H1 (cell line): ENCODE results near the gene PLB1. TPM values are rescaled to one million over a fixed set of nuclear protein-coding genes. Genes with fewer than 3 reads are reported as not detected.

Source experiments
- CTCF ChIA-PET: fragments of 300-600 bp; sonication (Branson Sonifier 250); formaldehyde crosslinking; loops from one replicate; lab custom pipeline; 2021; ENCODE audit not compliant: partially characterized antibody; lab: Charles Lee
- POLR2A ChIA-PET: fragments of 300-600 bp; sonication (Branson Sonifier 250); formaldehyde crosslinking; loops from one replicate; lab custom pipeline; 2021; ENCODE audit warnings: inconsistent platforms; ENCODE audit not compliant: partially characterized antibody; lab: Charles Lee
- DNase-seq, 2 experiments: peaks; one replicate each; pipeline versions ENCODE4 v3.0.0 to v3.0.0-alpha.2; 2010 to 2022; ENCODE audit warnings: low spot score in 2 of 2, low read depth in 1 of 2, mixed read lengths in 1 of 2
- FAIRE-seq: peaks from 2 replicates; lab custom pipeline; 2011; peaks lifted over from hg19 to GRCh38; lab: Jason Lieb, UNC
- H2AFZ ChIP-seq: 2 replicates; pipeline ENCODE4 v1.8.1; 2012; ENCODE audit warnings: low read length, inconsistent platforms
- H2AK5ac ChIP-seq: 2 replicates; pipeline ENCODE4 v1.6.1; 2013; ENCODE audit warnings: low read depth, low read length
- H2BK120ac ChIP-seq: replicated peaks from 2 replicates; pipeline ENCODE3; 2013; ENCODE audit warnings: low read depth, low read length, inconsistent platforms
- H2BK12ac ChIP-seq: 2 replicates; pipeline ENCODE4 v1.6.1; 2013; ENCODE audit warnings: low read depth, low read length
- H2BK15ac ChIP-seq: 2 replicates; pipeline ENCODE4 v1.6.1; 2013; ENCODE audit warnings: low read length
- H2BK20ac ChIP-seq: 2 replicates; pipeline ENCODE4 v1.6.1; 2013; ENCODE audit warnings: low read length
- H2BK5ac ChIP-seq: 2 replicates; pipeline ENCODE4 v1.6.1; 2013; ENCODE audit warnings: low read depth, low read length
- H3K14ac ChIP-seq: 2 replicates; pipeline ENCODE4 v1.6.1; 2013; ENCODE audit warnings: inconsistent platforms; ENCODE audit not compliant: insufficient read length
- H3K18ac ChIP-seq: 2 replicates; pipeline ENCODE4 v1.6.1; 2013; ENCODE audit warnings: low read length; ENCODE audit errors: extremely low read depth
- H3K23ac ChIP-seq: 2 replicates; pipeline ENCODE4 v1.6.1; 2013; ENCODE audit warnings: inconsistent platforms; ENCODE audit not compliant: insufficient read length
- H3K23me2 ChIP-seq: 2 replicates; pipeline ENCODE4 v1.6.1; 2013; ENCODE audit warnings: low read depth, low read length
- H3K27ac ChIP-seq: 2 replicates; pipeline ENCODE4 v1.6.1; 2011; ENCODE audit warnings: low read depth, low read length, inconsistent platforms
- H3K27me3 ChIP-seq, 4 experiments: replicated peaks in 1 of 4; 1 replicate in 1 of 4; 2 replicates in 3 of 4; pipeline versions ENCODE4 v1.6.1 to v1.8.1; 2011 to 2013; ENCODE audit warnings: low read length in 3 of 4, mild to moderate bottlenecking in 3 of 4, inconsistent platforms in 2 of 4, mixed read lengths in 2 of 4, moderate library complexity in 1 of 4; ENCODE audit not compliant: control insufficient read depth in 3 of 4, insufficient read depth in 3 of 4; ENCODE audit errors: extremely low read depth in 1 of 4
- H3K36me3 ChIP-seq, 4 experiments: 2 replicates each; pipeline versions ENCODE4 v1.6.1 to v1.8.1; 2011 to 2013; ENCODE audit warnings: mild to moderate bottlenecking in 4 of 4, low read length in 3 of 4, moderate library complexity in 2 of 4, control low read depth in 1 of 4, inconsistent platforms in 1 of 4; ENCODE audit not compliant: insufficient read depth in 4 of 4, control insufficient read depth in 2 of 4
- H3K4ac ChIP-seq: replicated peaks from 2 replicates; pipeline ENCODE3; 2013; ENCODE audit warnings: low read length, low read depth, mixed read lengths, inconsistent platforms; ENCODE audit not compliant: insufficient read length
- H3K4me1 ChIP-seq, 4 experiments: replicated peaks in 1 of 4; 1 replicate in 1 of 4; 2 replicates in 3 of 4; pipeline versions ENCODE4 v1.6.1 to v1.8.1; 2011 to 2013; ENCODE audit warnings: low read length in 3 of 4, inconsistent platforms in 2 of 4, mixed read lengths in 1 of 4; ENCODE audit not compliant: insufficient read depth in 4 of 4, control insufficient read depth in 3 of 4
- H3K4me2 ChIP-seq, 2 experiments: 2 replicates each; pipeline versions ENCODE4 v1.6.1 to v1.8.1; 2011 to 2013; ENCODE audit warnings: low read depth in 2 of 2, low read length in 2 of 2, control low read depth in 1 of 2, inconsistent platforms in 1 of 2, mild to moderate bottlenecking in 1 of 2; ENCODE audit not compliant: insufficient read depth in 1 of 2
- H3K4me3 ChIP-seq, 4 experiments: fragments of 200-600, 300-600 bp in 1 of 4; sonication (generic), shearing (Covaris generic), sonication (Bioruptor Twin) in 1 of 4; 2 replicates each; pipeline versions ENCODE4 v1.5.1 to v1.8.1; 2011 to 2016; ENCODE audit warnings: low read length in 4 of 4, low read depth in 3 of 4, control low read depth in 2 of 4, inconsistent platforms in 2 of 4, mild to moderate bottlenecking in 2 of 4, mixed read lengths in 1 of 4, moderate library complexity in 1 of 4; ENCODE audit not compliant: insufficient read depth in 2 of 4; ENCODE audit errors: extremely low read depth in 1 of 4
- H3K56ac ChIP-seq: replicated peaks from 2 replicates; pipeline ENCODE3; 2013; ENCODE audit warnings: low read depth, mild to moderate bottlenecking, mixed read lengths, low read length, inconsistent platforms; ENCODE audit not compliant: insufficient read length
- H3K79me1 ChIP-seq: 2 replicates; pipeline ENCODE4 v1.6.1; 2013; ENCODE audit warnings: low read depth, low read length, control low read depth
- H3K79me2 ChIP-seq, 2 experiments: 2 replicates each; pipeline versions ENCODE4 v1.6.1 to v1.8.1; 2012 to 2013; ENCODE audit warnings: low read length in 2 of 2, mild to moderate bottlenecking in 2 of 2, inconsistent platforms in 1 of 2; ENCODE audit not compliant: insufficient read depth in 2 of 2, control insufficient read depth in 1 of 2
- H3K9ac ChIP-seq, 4 experiments: replicated peaks in 1 of 4; 1 replicate in 1 of 4; 2 replicates in 3 of 4; pipeline versions ENCODE4 v1.6.1 to v1.8.1; 2011 to 2013; ENCODE audit warnings: low read depth in 3 of 4, low read length in 3 of 4, control low read depth in 2 of 4, mild to moderate bottlenecking in 2 of 4, moderate library complexity in 2 of 4, inconsistent platforms in 1 of 4; ENCODE audit errors: extremely low read depth in 1 of 4
- H3K9me3 ChIP-seq, 2 experiments: 2 replicates each; pipeline versions ENCODE4 v1.6.1 to v1.8.1; 2012 to 2013; ENCODE audit warnings: mild to moderate bottlenecking in 2 of 2, moderate library complexity in 2 of 2, control low read depth in 1 of 2, inconsistent platforms in 1 of 2, low read depth in 1 of 2, low read length in 1 of 2, mixed read lengths in 1 of 2; ENCODE audit not compliant: insufficient read depth in 2 of 2
- H4K20me1 ChIP-seq, 2 experiments: replicated peaks in 1 of 2; 2 replicates each; pipeline versions ENCODE3 to v1.8.1; 2011 to 2013; ENCODE audit warnings: inconsistent platforms in 2 of 2, low read length in 2 of 2, mild to moderate bottlenecking in 1 of 2; ENCODE audit not compliant: insufficient read depth in 2 of 2, control insufficient read depth in 1 of 2
- H4K5ac ChIP-seq: 2 replicates; pipeline ENCODE4 v1.6.1; 2013; ENCODE audit warnings: low read length, low read depth, mixed read lengths, inconsistent platforms; ENCODE audit not compliant: insufficient read length
- H4K8ac ChIP-seq: 2 replicates; pipeline ENCODE4 v1.8.0; 2013; ENCODE audit warnings: mild to moderate bottlenecking, moderate library complexity, low read length, inconsistent platforms; ENCODE audit not compliant: insufficient read depth; ENCODE audit errors: extremely low read depth
- H4K91ac ChIP-seq: replicated peaks from 2 replicates; pipeline ENCODE3; 2013; ENCODE audit warnings: low read length, mixed read lengths, inconsistent platforms; ENCODE audit not compliant: insufficient read length
- ASH2L ChIP-seq: fragments of 200-600, 300-600 bp; sonication (generic); IDR thresholded peaks from one replicate; pipeline ENCODE4 v1.7.1; 2017; ENCODE audit warnings: low read length
- FOSL1 ChIP-seq: IDR thresholded peaks from 2 replicates; pipeline ENCODE4 v1.6.1; 2011; ENCODE audit warnings: mild to moderate bottlenecking, low read depth, low read length, moderate library complexity; ENCODE audit not compliant: insufficient read depth
- JUND ChIP-seq: IDR thresholded peaks from 2 replicates; pipeline ENCODE4 v1.6.1; 2011; ENCODE audit warnings: mild to moderate bottlenecking, improper control_type of control experiment, low read length
- PHF8 ChIP-seq: fragments of 200-600 bp; sonication (generic); conservative IDR thresholded peaks from 2 replicates; pipeline ENCODE4 v1.7.1; 2012; ENCODE audit warnings: low read depth, mild to moderate bottlenecking, inconsistent platforms, low read length, moderate library complexity
- SAP30 ChIP-seq: fragments of 300-600 bp; sonication (generic); IDR thresholded peaks from 2 replicates; pipeline ENCODE4 v1.7.1; 2012; ENCODE audit warnings: low read length, moderate library complexity, mild to moderate bottlenecking, inconsistent platforms; ENCODE audit not compliant: insufficient read depth, insufficient replicate concordance
- SP2 ChIP-seq: IDR thresholded peaks from 2 replicates; pipeline ENCODE4 v1.6.1; 2012; ENCODE audit warnings: mild to moderate bottlenecking, low read length, inconsistent platforms
- TCF12 ChIP-seq: IDR thresholded peaks from 2 replicates; pipeline ENCODE4 v1.6.1; 2011; ENCODE audit warnings: low read depth, mild to moderate bottlenecking, low read length
- WGBS, 2 experiments: shearing (Covaris generic) in 1 of 2; methylation state at CpG; one replicate each; pipeline versions ENCODE4 v1.1.6 to v1.1.7; 2013 to 2015; ENCODE audit warnings: low lambda C conversion rate in 2 of 2, mixed read lengths in 2 of 2, inconsistent platforms in 1 of 2, low coverage in 1 of 2, missing lambda C conversion rate in 1 of 2; ENCODE audit not compliant: insufficient replicate concordance in 2 of 2, insufficient coverage in 1 of 2, insufficient read length in 1 of 2; ENCODE audit errors: extremely low coverage in 1 of 2, missing lambda C conversion rate in 1 of 2; 5-methylcytosine and 5-hydroxymethylcytosine counted together
- polyA plus RNA-seq, 7 experiments: library from polyadenylated mRNA; depleted of rRNA in 3 of 7; stranded (reverse) in 5 of 7; unstranded in 2 of 7; fragments of >200 nt in 5 of 7; fragments of 200-250 nt in 2 of 7; gene quantifications; 1 replicate in 5 of 7; 2 replicates in 1 of 7; 4 replicates in 1 of 7; pipeline versions ENCODE4 v1.2.1 to v1.2.3, GENCODE V29; 2011 to 2013; ENCODE audit warnings: missing spikeins in 2 of 7, mixed read lengths in 2 of 7
- total RNA-seq: library from RNA; stranded (reverse); fragmentation: NEBNext Ultra II Directional; extraction: Animal tissue kit (Norgen Biotek cat#: 25700); gene quantifications from 2 replicates; pipeline ENCODE4 v1.2.1, GENCODE V29; 2021
- TF ChIP-seq, protein P1 (sequence below), 3 experiments: IDR thresholded peaks; 1 replicate in 2 of 3; 2 replicates in 1 of 3; pipeline versions ENCODE4 v1.5.1 to v1.6.1; 2011; ENCODE audit warnings: low read length in 3 of 3, mild to moderate bottlenecking in 3 of 3, inconsistent platforms in 2 of 3, low read depth in 1 of 3, moderate library complexity in 1 of 3; ENCODE audit not compliant: insufficient read depth in 1 of 3; ENCODE audit errors: control extremely low read depth in 1 of 3
- TF ChIP-seq, protein P2 (sequence below): IDR thresholded peaks from 2 replicates; pipeline ENCODE4 v1.6.1; 2011; ENCODE audit warnings: low read length, improper control_type of control experiment

The PLB1 gene
- total and polyA plus RNA-seq, 2 of the 8 experiments (the other 6 are each of a cell fraction or from before 2014, with no cell fraction given): 0.20 to 0.36 TPM

DNA sequence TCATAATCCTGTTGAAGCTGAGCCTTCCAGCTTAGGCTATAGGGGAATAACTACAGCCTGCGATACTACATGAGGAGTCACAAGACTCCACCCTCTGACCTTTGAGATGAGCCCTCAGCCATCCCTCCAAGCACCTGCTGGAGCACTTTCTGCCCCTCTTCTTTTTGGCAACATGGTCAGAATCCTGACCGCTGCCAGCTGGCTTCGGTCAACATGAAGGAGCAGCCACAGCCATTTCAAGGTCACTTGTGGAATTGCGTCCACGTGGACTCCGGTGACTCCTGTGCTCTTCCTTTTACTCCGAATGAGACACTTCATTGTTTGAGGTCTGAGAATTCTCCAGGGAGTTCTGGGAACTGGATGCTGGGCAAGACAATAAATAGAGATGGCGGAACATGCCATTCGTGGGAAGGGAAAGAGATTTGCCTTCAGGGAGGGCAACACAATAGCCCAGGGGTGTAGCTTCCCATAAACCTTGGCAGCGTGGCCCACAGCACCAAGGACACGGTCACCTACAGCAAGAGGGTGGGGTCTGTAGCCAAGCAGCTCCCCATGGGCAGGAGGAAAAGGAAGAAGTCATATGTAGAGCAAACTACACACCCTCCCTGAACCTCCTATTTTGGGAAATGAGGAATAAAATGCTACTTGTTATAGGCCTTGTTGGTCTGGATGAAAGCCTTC lies 182.5 kb downstream of the PLB1 start:
- H4K91ac ChIP-seq: no peak overlapping the region
- no peak overlapping the region for H2BK15ac ChIP-seq
- H2AFZ ChIP-seq: no peak overlapping the region
- no peak overlapping the region for H3K18ac ChIP-seq
- no peaks in the 10 kb centered on the region for H3K27me3 ChIP-seq
- no peak overlapping the region for H2BK12ac ChIP-seq
- no peak overlapping the region for H2AK5ac ChIP-seq
- H4K8ac ChIP-seq: peak overlapping the region; percentile 17; the same call in 1 of the 2 replicates
- TF ChIP-seq SAP30 (no peak), JUND (no peak), ASH2L (no peak), FOSL1 (no peak), PHF8 (no peak), SP2 (no peak), TCF12 (no peak)
- TF ChIP-seq, protein P1, sequence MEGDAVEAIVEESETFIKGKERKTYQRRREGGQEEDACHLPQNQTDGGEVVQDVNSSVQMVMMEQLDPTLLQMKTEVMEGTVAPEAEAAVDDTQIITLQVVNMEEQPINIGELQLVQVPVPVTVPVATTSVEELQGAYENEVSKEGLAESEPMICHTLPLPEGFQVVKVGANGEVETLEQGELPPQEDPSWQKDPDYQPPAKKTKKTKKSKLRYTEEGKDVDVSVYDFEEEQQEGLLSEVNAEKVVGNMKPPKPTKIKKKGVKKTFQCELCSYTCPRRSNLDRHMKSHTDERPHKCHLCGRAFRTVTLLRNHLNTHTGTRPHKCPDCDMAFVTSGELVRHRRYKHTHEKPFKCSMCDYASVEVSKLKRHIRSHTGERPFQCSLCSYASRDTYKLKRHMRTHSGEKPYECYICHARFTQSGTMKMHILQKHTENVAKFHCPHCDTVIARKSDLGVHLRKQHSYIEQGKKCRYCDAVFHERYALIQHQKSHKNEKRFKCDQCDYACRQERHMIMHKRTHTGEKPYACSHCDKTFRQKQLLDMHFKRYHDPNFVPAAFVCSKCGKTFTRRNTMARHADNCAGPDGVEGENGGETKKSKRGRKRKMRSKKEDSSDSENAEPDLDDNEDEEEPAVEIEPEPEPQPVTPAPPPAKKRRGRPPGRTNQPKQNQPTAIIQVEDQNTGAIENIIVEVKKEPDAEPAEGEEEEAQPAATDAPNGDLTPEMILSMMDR (IDR thresholded peaks at IDR 0.05; ENCODE audit: control extremely low read depth in 1 of 3, insufficient read depth in 1 of 3, low read depth in 1 of 3, low read length in 3 of 3): no peak
- TF ChIP-seq, protein P2, sequence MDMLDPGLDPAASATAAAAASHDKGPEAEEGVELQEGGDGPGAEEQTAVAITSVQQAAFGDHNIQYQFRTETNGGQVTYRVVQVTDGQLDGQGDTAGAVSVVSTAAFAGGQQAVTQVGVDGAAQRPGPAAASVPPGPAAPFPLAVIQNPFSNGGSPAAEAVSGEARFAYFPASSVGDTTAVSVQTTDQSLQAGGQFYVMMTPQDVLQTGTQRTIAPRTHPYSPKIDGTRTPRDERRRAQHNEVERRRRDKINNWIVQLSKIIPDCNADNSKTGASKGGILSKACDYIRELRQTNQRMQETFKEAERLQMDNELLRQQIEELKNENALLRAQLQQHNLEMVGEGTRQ: no peak
- no peak overlapping the region for H3K14ac ChIP-seq
- H3K4me1 ChIP-seq: peaks cover 9 to 14% (median 10%) of the 10 kb centered on the region in 4 experiments
- no peak overlapping the region for H2BK20ac ChIP-seq
- H3K27ac ChIP-seq: no peak overlapping the region
- no peaks in the 10 kb centered on the region for H3K79me2 ChIP-seq
- no peaks in the 10 kb centered on the region for H4K20me1 ChIP-seq
- no peaks in the 10 kb centered on the region for H3K79me1 ChIP-seq
- no peaks in the 10 kb centered on the region for H3K36me3 ChIP-seq
- no peak for FAIRE-seq
- CTCF ChIA-PET: interaction anchor here (1.0 kb wide), 1 partner anchor 111 kb away, joined by 4 read pairs; no protein-coding TSS in a partner anchor
- H3K23me2 ChIP-seq: no peaks in the 10 kb centered on the region
- H3K4me3 ChIP-seq: no peak overlapping the region
- H3K4ac ChIP-seq: no peak overlapping the region
- no peak overlapping the region for H2BK120ac ChIP-seq
- no peak overlapping the region for H3K56ac ChIP-seq
- POLR2A ChIA-PET: no interaction called here
- no peak overlapping the region for H2BK5ac ChIP-seq
- 93% methylated on average over 11 of the region's 11 CpGs; no CpG with 5 or more reads in 1 of the 2 experiments for WGBS, 2 experiments
- H3K23ac ChIP-seq: no peak overlapping the region
- H3K9ac ChIP-seq: no peak overlapping the region
- no peak overlapping the region for H3K4me2 ChIP-seq
- H4K5ac ChIP-seq: no peak overlapping the region
- H3K9me3 ChIP-seq: no peaks in the 10 kb centered on the region
- no peak for DNase-seq
